ENCODE data around the gene FGD5.

Gene FGD5

GRCh38 chr3:14823910-14824629, 5.3 kb downstream of the FGD5 start:
- DNase-seq = no peak
- no peak for TF ChIP-seq EZH2 (optimal IDR thresholded peaks at IDR 0.05; ENCODE audit: low read depth, low read length)
- no peak for TF ChIP-seq EZH2phosphoT487 (IDR thresholded peaks at IDR 0.05; ENCODE audit: low read length)
- no peak for TF ChIP-seq CTCF (IDR thresholded peaks at IDR 0.05; ENCODE audit: low read length)
- Histone ChIP-seq H3F3A (ENCODE audit: insufficient read depth, low read length) (no peaks in the 10 kb centered on the region), H3K36me3 (replicated peaks; ENCODE audit: insufficient read depth, low read length) (no peaks in the 10 kb centered on the region), H3K79me2 (ENCODE audit: low read length) (no peaks in the 10 kb centered on the region), H3K4me2 (ENCODE audit: low read depth, low read length) (no peak overlapping the region), H3K27me3 (replicated peaks; ENCODE audit: insufficient read depth, low read length) (peaks cover 58% of the 10 kb centered on the region), H3K9ac (ENCODE audit: low read length) (no peak overlapping the region), H4K20me1 (ENCODE audit: insufficient read depth, low read length) (no peaks in the 10 kb centered on the region), H3K4me3 (ENCODE audit: low read length) (no peak overlapping the region), H3K9me3 (replicated peaks; ENCODE audit: insufficient read depth, low read length) (no peaks in the 10 kb centered on the region), H3K9me2 (replicated peaks; ENCODE audit: insufficient read depth, low read length) (no peaks in the 10 kb centered on the region), H2AFZ (ENCODE audit: low read length) (no peak overlapping the region), H3K4me1 (ENCODE audit: low read length) (no peaks in the 10 kb centered on the region), H3K27ac (ENCODE audit: low read length) (no peak overlapping the region)

GRCh38 chr3:14824646-14825045, 5.9 kb downstream of the FGD5 start:
- no peaks in the 10 kb centered on the region for H3K9me2 ChIP-seq (replicated peaks; ENCODE audit: insufficient read depth, low read length)
- no peak for DNase-seq
- H3K79me2 ChIP-seq (ENCODE audit: low read length) = no peaks in the 10 kb centered on the region
- no peak overlapping the region for H2AFZ ChIP-seq (ENCODE audit: low read length)
- H3K9ac ChIP-seq (ENCODE audit: low read length) = no peak overlapping the region
- no peaks in the 10 kb centered on the region for H4K20me1 ChIP-seq (ENCODE audit: insufficient read depth, low read length)
- H3K27me3 ChIP-seq (replicated peaks; ENCODE audit: insufficient read depth, low read length) = peaks cover 52% of the 10 kb centered on the region
- no peaks in the 10 kb centered on the region for H3K9me3 ChIP-seq (replicated peaks; ENCODE audit: insufficient read depth, low read length)
- TF ChIP-seq EZH2phosphoT487 (IDR thresholded peaks at IDR 0.05; ENCODE audit: low read length) (no peak), CTCF (IDR thresholded peaks at IDR 0.05; ENCODE audit: low read length) (no peak), EZH2 (optimal IDR thresholded peaks at IDR 0.05; ENCODE audit: low read depth, low read length) (no peak)
- H3K4me3 ChIP-seq (ENCODE audit: low read length) = no peak overlapping the region
- H3F3A ChIP-seq (ENCODE audit: insufficient read depth, low read length) = no peaks in the 10 kb centered on the region
- no peaks in the 10 kb centered on the region for H3K4me1 ChIP-seq (ENCODE audit: low read length)
- H3K27ac ChIP-seq (ENCODE audit: low read length) = no peak overlapping the region
- H3K36me3 ChIP-seq (replicated peaks; ENCODE audit: insufficient read depth, low read length) = no peaks in the 10 kb centered on the region
- H3K4me2 ChIP-seq (ENCODE audit: low read depth, low read length) = no peak overlapping the region

GRCh38 chr3:14826069-14826468, 7.3 kb downstream of the FGD5 start:
- Histone ChIP-seq H3K27ac (ENCODE audit: low read length) (no peak overlapping the region), H3K4me1 (ENCODE audit: low read length) (no peaks in the 10 kb centered on the region), H3K9ac (ENCODE audit: low read length) (no peak overlapping the region), H3K27me3 (replicated peaks; ENCODE audit: insufficient read depth, low read length) (peaks cover 46% of the 10 kb centered on the region), H3F3A (ENCODE audit: insufficient read depth, low read length) (no peaks in the 10 kb centered on the region), H3K9me2 (replicated peaks; ENCODE audit: insufficient read depth, low read length) (no peaks in the 10 kb centered on the region), H3K79me2 (ENCODE audit: low read length) (no peaks in the 10 kb centered on the region), H3K4me2 (ENCODE audit: low read depth, low read length) (no peak overlapping the region), H3K9me3 (replicated peaks; ENCODE audit: insufficient read depth, low read length) (no peaks in the 10 kb centered on the region), H3K4me3 (ENCODE audit: low read length) (no peak overlapping the region), H3K36me3 (replicated peaks; ENCODE audit: insufficient read depth, low read length) (no peaks in the 10 kb centered on the region), H4K20me1 (ENCODE audit: insufficient read depth, low read length) (no peaks in the 10 kb centered on the region), H2AFZ (ENCODE audit: low read length) (no peak overlapping the region)
- no peak for DNase-seq
- TF ChIP-seq CTCF (IDR thresholded peaks at IDR 0.05; ENCODE audit: low read length) = no peak
- TF ChIP-seq EZH2phosphoT487 (IDR thresholded peaks at IDR 0.05; ENCODE audit: low read length) = no peak
- no peak for TF ChIP-seq EZH2 (optimal IDR thresholded peaks at IDR 0.05; ENCODE audit: low read depth, low read length)
